Measurements from ENCODE around the gene TOM1. TPM values are rescaled to one million over a fixed set of nuclear protein-coding genes. Genes with fewer than 3 reads are reported as not detected.

Gene TOM1
- total RNA-seq, 1 donor from 2014 or later, result 120 TPM

GRCh38 chr22:35314161-35314942 lies 14.7 kb downstream of the TOM1 start:
- Histone ChIP-seq H3K36me3 (peaks cover 0 to 23% of the 10 kb centered on the region in 2 donors), H3K9me3 (no peaks in the 10 kb centered on the region), H3K27ac (peak overlapping the region; percentile 42), H3K4me3 (no peak overlapping the region), H3K4me1 (peaks cover 60% of the 10 kb centered on the region), H3K27me3 (no peaks in the 10 kb centered on the region)
- intact Hi-C loops (cut with DNase I), result no loop called here
- TF ChIP-seq POLR2A (IDR thresholded peaks at IDR 0.05), result no peak
- peak in 1 of 2 donors; percentile 84 for DNase-seq (ENCODE audit: extremely low spot score in 2 of 2)

DNA sequence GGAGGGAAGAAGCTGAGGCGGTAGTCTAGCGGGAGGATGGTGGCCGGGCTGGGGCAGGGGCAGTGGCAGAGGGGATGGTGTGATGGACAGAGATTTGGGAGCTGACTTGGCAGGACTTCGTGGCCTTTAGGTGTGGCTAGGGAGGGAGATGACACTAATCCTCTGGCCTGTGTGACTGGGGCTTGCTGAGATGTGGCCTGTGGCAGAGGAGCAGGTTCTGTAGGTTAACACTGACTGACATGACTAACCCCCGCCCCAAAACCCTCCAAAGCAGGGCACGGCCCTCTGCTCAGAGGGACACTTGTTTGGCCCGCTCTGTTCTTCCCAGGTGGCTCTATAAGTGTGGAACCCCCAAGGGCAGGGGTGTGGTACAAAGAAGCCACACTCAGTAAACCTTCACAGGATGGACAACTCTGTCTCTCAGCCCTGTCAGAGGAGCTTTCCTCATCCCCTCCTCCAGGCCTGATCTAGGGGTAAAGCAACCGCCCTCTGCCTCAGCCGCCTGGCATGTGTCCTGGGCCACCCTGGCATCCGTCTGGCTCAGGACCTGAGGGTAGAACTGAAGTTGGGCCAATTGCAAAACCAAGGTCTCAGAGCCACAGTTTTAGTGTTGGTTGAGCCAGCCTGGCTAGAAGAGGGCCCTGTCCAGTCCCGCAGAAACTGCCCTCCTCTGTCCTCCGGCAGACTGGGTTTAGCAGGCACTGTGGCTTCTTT lies 15.6 kb downstream of the TOM1 start:
- H3K4me1 ChIP-seq, result peaks cover 60% of the 10 kb centered on the region
- no peak for DNase-seq (ENCODE audit: extremely low spot score in 2 of 2)
- no peak overlapping the region for H3K4me3 ChIP-seq
- peak overlapping the region; percentile 26 for H3K27ac ChIP-seq
- no peak for TF ChIP-seq POLR2A (IDR thresholded peaks at IDR 0.05)
- TF ChIP-seq, protein P1, sequence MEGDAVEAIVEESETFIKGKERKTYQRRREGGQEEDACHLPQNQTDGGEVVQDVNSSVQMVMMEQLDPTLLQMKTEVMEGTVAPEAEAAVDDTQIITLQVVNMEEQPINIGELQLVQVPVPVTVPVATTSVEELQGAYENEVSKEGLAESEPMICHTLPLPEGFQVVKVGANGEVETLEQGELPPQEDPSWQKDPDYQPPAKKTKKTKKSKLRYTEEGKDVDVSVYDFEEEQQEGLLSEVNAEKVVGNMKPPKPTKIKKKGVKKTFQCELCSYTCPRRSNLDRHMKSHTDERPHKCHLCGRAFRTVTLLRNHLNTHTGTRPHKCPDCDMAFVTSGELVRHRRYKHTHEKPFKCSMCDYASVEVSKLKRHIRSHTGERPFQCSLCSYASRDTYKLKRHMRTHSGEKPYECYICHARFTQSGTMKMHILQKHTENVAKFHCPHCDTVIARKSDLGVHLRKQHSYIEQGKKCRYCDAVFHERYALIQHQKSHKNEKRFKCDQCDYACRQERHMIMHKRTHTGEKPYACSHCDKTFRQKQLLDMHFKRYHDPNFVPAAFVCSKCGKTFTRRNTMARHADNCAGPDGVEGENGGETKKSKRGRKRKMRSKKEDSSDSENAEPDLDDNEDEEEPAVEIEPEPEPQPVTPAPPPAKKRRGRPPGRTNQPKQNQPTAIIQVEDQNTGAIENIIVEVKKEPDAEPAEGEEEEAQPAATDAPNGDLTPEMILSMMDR (IDR thresholded peaks at IDR 0.05), result no peak
- intact Hi-C loops (cut with DNase I), result no loop called here
- no peaks in the 10 kb centered on the region for H3K27me3 ChIP-seq
- peaks cover 0 to 32% of the 10 kb centered on the region in 2 donors for H3K36me3 ChIP-seq
- no peaks in the 10 kb centered on the region for H3K9me3 ChIP-seq

GRCh38 chr22:35315855-35316745 lies 16.4 kb downstream of the TOM1 start:
- intact Hi-C loops (cut with DNase I), result no loop called here
- peak in 1 of 2 donors; percentile 37 for TF ChIP-seq POLR2AphosphoS5 (IDR thresholded peaks at IDR 0.05; ENCODE audit: insufficient read depth in 1 of 2, low read depth in 1 of 2)
- TF ChIP-seq POLR2A (IDR thresholded peaks at IDR 0.05), result no peak
- peak overlapping the region; percentile 26 for H3K27ac ChIP-seq
- no peaks in the 10 kb centered on the region for H3K27me3 ChIP-seq
- peaks cover 55% of the 10 kb centered on the region for H3K4me1 ChIP-seq
- no peak for DNase-seq (ENCODE audit: extremely low spot score in 2 of 2)
- no peaks in the 10 kb centered on the region for H3K9me3 ChIP-seq
- H3K36me3 ChIP-seq, result peaks cover 0 to 34% of the 10 kb centered on the region in 2 donors
- no peak overlapping the region for H3K4me3 ChIP-seq

- H3K27ac ChIP-seq, result no peak overlapping the region
- no peak overlapping the region for H3K4me3 ChIP-seq
- no peaks in the 10 kb centered on the region for H3K27me3 ChIP-seq
- H3K9me3 ChIP-seq, result no peaks in the 10 kb centered on the region
- intact Hi-C loops (cut with DNase I), result no loop called here
- H3K4me1 ChIP-seq, result peaks cover 48% of the 10 kb centered on the region
- TF ChIP-seq POLR2A (IDR thresholded peaks at IDR 0.05), result no peak
- no peak for DNase-seq (ENCODE audit: extremely low spot score in 2 of 2)
- peaks cover 0 to 37% of the 10 kb centered on the region in 2 donors for H3K36me3 ChIP-seq
Measured at GRCh38 chr22:35316751-35317150, 17.1 kb downstream of the TOM1 start.

DNA sequence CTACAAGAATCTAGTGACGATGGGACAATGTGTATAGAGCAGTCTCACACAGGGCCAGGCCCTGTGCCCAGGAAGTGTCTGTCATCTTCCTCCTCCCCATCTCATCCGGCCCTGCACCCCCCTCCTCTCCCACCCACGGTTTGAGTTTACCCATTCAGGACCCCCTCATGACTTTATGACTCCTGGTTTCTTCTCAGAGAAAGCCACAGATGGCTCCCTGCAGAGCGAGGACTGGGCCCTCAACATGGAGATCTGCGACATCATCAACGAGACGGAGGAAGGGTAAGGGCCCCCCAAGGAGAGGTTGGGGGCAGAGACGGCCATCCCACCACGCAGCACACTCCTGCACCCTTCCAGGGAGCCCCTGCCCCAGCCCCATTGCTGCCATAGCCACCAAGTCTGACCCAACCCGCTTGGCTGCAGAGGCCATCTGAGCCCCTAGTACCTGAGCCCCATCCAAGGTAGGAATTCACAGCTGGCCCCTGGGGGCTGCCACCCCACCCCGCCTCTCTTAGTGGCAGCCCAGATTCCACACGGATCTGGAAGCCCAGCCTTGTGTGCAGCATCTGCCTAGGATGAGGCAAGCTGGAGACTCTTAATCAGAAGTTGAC lies 18.1 kb downstream of the TOM1 start:
- H3K36me3 ChIP-seq, result peaks cover 0 to 48% of the 10 kb centered on the region in 2 donors
- DNase-seq (ENCODE audit: extremely low spot score in 2 of 2), result no peak
- H3K4me3 ChIP-seq, result no peak overlapping the region
- H3K4me1 ChIP-seq, result peaks cover 40% of the 10 kb centered on the region
- no peak overlapping the region for H3K27ac ChIP-seq
- intact Hi-C loops (cut with DNase I), result no loop called here
- TF ChIP-seq, protein P1 (IDR thresholded peaks at IDR 0.05), result no peak
- no peak for TF ChIP-seq POLR2A (IDR thresholded peaks at IDR 0.05)
- TF ChIP-seq POLR2AphosphoS5 (IDR thresholded peaks at IDR 0.05; ENCODE audit: insufficient read depth in 1 of 2, low read depth in 1 of 2), result no peak
- H3K9me3 ChIP-seq, result no peaks in the 10 kb centered on the region
- no peaks in the 10 kb centered on the region for H3K27me3 ChIP-seq
